Epithelial cell of esophagus (primary cell): Measurements from ENCODE around the gene KNDC1.
"Not testable (repeated sequence)": the region's sequence is repeated elsewhere in the genome, so short reads cannot be mapped to it uniquely, and the experiment has no call there.

ENCODE experiments used
- DNase-seq: peaks from one replicate; pipeline ENCODE4 v3.0.0; 2010; ENCODE audit warnings: low read depth
- H3K4me3 ChIP-seq: 2 replicates; pipeline ENCODE4 v1.5.1; 2011; ENCODE audit warnings: mild to moderate bottlenecking, low read length, control low read depth
- CTCF ChIP-seq: IDR thresholded peaks from 2 replicates; pipeline ENCODE4 v1.5.1; 2011; ENCODE audit warnings: low read depth, mild to moderate bottlenecking, low read length, control low read depth, inconsistent platforms; ENCODE audit not compliant: insufficient read depth; ENCODE audit errors: missing control alignments

Gene KNDC1

GRCh38 chr10:133221331-133221730 is 61.3 kb downstream of the KNDC1 start:
- DNase-seq: no peak

GRCh38 chr10:133221756-133222155 is 61.7 kb downstream of the KNDC1 start:
- DNase-seq, H3K4me3 ChIP-seq: not testable (repeated sequence)

More at GRCh38 chr10:133221331-133221730, 61.3 kb downstream of the KNDC1 start:
- TF ChIP-seq CTCF: no peak
- no peak overlapping the region for H3K4me3 ChIP-seq

- no peak for TF ChIP-seq CTCF
- H3K4me3 ChIP-seq: no peak overlapping the region
- DNase-seq: no peak
Observed at GRCh38 chr10:133224076-133224475, 64.1 kb downstream of the KNDC1 start.

- TF ChIP-seq CTCF: no peak
- DNase-seq: no peak
- no peak overlapping the region for H3K4me3 ChIP-seq
Observed at GRCh38 chr10:133224756-133225372, 64.8 kb downstream of the KNDC1 start.

GRCh38 chr10:133225707-133226191 is 65.7 kb downstream of the KNDC1 start:
- no peak overlapping the region for H3K4me3 ChIP-seq
- DNase-seq: no peak
- TF ChIP-seq CTCF: no peak

- peak; percentile 32 for DNase-seq
- no peak overlapping the region for H3K4me3 ChIP-seq
- TF ChIP-seq CTCF: peak; percentile 21
Observed at GRCh38 chr10:133226251-133226808, 66.3 kb downstream of the KNDC1 start.

GRCh38 chr10:133227256-133227655 is 67.2 kb downstream of the KNDC1 start:
- no peak for TF ChIP-seq CTCF
- H3K4me3 ChIP-seq: no peak overlapping the region
- DNase-seq: no peak
